ENCODE data around the gene SAV1.
A peak's percentile ranks its signal among the peaks of the same experiment; 100 is the strongest.
"Not testable (repeated sequence)": the region's sequence is repeated elsewhere in the genome, so short reads cannot be mapped to it uniquely, and the experiment has no call there.

The SAV1 gene

GRCh38 chr14:50666772-50667683 lies 1.1 kb downstream of the SAV1 start:
- no peak for DNase-seq (ENCODE audit: insufficient read length, low spot score)

GRCh38 chr14:50665300-50665699 lies 2.8 kb downstream of the SAV1 start:
- not testable (repeated sequence) for FAIRE-seq

More at GRCh38 chr14:50666772-50667683, 1.1 kb downstream of the SAV1 start:
- no peak for FAIRE-seq

DNA sequence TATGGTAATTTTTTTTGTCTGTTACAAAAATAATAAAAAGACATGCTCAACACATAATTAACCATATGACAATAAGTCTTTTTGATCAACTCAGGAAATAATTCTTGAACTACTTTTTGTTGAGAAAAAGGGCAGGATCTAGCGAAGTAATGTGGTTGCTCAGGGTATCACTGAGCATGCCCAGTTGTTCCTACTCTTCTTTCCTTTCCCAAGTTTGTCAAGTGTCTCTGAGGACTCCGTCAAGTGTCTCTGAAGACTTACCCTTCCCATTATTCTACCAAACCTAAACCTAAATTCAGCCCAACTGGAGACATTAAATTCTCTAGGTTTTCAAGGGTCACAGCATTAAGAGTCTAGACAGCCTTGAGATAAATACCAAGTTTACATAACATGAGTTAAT lies 3.5 kb downstream of the SAV1 start:
- not testable (repeated sequence) for DNase-seq (ENCODE audit: insufficient read length, low spot score); FAIRE-seq

More at GRCh38 chr14:50665300-50665699, 2.8 kb downstream of the SAV1 start:
- not testable (repeated sequence) for DNase-seq (ENCODE audit: insufficient read length, low spot score)

- no peak for FAIRE-seq
Measured at GRCh38 chr14:50659327-50659974, 8.7 kb downstream of the SAV1 start.

GRCh38 chr14:50658203-50658602 lies 9.9 kb downstream of the SAV1 start:
- FAIRE-seq (no peak), DNase-seq (ENCODE audit: insufficient read length, low spot score) (no peak)

More at GRCh38 chr14:50659327-50659974, 8.7 kb downstream of the SAV1 start:
- DNase-seq (ENCODE audit: insufficient read length, low spot score), result no peak

- DNase-seq (ENCODE audit: insufficient read length, low spot score) (no peak), FAIRE-seq (no peak)
Measured at GRCh38 chr14:50657753-50658152, 10.4 kb downstream of the SAV1 start.

- FAIRE-seq (no peak), DNase-seq (ENCODE audit: insufficient read length, low spot score) (no peak)
Measured at GRCh38 chr14:50656776-50657175, 11.3 kb downstream of the SAV1 start.

DNA sequence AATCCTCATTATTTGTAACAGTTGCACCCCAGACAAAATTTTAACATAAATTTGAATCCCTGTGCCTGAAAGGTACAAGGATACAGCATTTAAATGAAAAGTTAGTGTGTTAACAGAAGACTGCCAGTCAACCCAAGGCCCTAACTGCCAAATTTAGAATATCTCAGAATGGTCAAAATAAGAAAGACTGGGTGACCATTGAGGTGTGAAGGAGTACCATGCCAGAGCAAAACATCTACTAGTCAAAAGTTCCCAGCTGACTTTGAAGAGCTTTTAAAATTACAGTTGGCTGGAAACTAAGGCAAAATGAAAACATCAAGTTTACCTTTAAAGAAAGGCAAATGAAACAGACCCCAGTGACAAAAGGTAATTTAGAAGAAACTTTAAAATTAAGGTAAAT lies 18.4 kb downstream of the SAV1 start:
- DNase-seq (ENCODE audit: insufficient read length, low spot score) (no peak), FAIRE-seq (no peak)

DNA sequence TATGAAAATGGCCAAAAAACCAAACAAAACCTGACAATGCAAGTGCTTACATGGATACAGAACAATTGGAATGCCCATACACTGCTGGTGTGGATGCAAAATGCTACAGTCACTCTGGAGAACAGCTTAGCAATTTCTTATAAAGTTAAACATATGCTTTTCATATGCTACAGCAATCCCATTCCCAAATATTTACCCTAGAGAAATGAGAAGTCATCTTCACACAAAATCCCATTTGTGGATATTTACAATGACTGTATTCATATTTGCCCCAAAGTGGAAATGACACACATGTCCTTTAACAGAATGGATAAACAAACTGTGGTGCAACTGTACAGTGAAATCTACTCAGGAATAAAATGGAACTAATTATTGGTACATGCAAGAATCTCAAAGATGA lies 20.4 kb downstream of the SAV1 start:
- no peak for DNase-seq (ENCODE audit: insufficient read length, low spot score)
- FAIRE-seq, result no peak

DNA sequence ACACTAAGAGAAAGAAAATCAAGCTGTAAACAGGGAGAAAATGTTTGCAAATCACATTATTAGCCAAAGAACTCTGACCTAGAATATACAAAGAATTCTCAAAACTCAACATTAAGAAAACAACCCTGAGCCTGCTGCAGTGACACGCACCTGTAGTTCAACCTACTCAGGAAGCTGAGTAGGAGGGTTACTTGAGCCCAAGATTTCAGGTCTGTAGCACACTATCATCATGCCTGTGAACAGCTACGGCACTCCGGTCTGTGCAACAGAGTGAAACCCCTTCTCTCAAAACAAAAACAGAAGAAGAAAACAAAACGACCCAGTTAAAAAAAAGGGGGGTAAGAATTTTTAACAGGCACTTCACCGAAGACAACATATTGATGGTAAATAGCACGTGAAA lies 20.8 kb downstream of the SAV1 start:
- FAIRE-seq (no peak), DNase-seq (ENCODE audit: insufficient read length, low spot score) (no peak)

DNA sequence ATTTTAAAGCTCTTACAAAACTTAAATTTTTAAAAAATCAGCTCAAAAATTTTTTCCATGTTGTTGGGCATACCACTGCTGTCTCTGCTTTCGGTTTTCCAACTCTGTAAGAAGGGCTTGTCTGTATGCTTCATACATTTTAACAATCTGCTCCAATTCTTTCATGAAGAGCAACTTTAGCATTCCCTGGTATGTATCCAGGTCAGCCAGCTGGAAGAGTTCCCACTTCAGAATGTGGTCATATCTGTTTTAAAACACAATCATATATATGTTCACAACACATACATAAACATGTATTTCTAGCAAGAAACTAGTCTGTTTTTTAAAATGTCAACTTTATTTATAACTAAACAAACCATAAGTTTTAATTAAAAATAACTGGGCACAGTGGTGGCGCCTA lies 33.0 kb downstream of the SAV1 start:
- no peak for FAIRE-seq

GRCh38 chr14:50633954-50634353 lies 34.2 kb downstream of the SAV1 start:
- peak; percentile 28 for FAIRE-seq
- no peak for DNase-seq (ENCODE audit: insufficient read length, low spot score)

More for the DNA sequence above, 33.0 kb downstream of the SAV1 start:
- DNase-seq (ENCODE audit: insufficient read length, low spot score), result no peak

- no peak for DNase-seq (ENCODE audit: insufficient read length, low spot score)
- no peak for FAIRE-seq
Measured at GRCh38 chr14:50631408-50631821, 36.7 kb downstream of the SAV1 start.

GRCh38 chr14:50624947-50625346 lies 43.2 kb downstream of the SAV1 start:
- not testable (repeated sequence) for DNase-seq (ENCODE audit: insufficient read length, low spot score); FAIRE-seq

- DNase-seq (ENCODE audit: insufficient read length, low spot score), result no peak
- FAIRE-seq, result no peak
Measured at GRCh38 chr14:50624447-50624846, 43.7 kb downstream of the SAV1 start.

GRCh38 chr14:50622978-50623377 lies 45.1 kb downstream of the SAV1 start:
- DNase-seq (ENCODE audit: insufficient read length, low spot score) (no peak), FAIRE-seq (no peak)

GRCh38 chr14:50620341-50620740 lies 47.8 kb downstream of the SAV1 start:
- FAIRE-seq (no peak), DNase-seq (ENCODE audit: insufficient read length, low spot score) (no peak)

- FAIRE-seq (peak; percentile 66), DNase-seq (ENCODE audit: insufficient read length, low spot score) (peak; percentile 34)
Measured at GRCh38 chr14:50619569-50620141, 48.5 kb downstream of the SAV1 start.

GRCh38 chr14:50616275-50616674 lies 51.8 kb downstream of the SAV1 start:
- FAIRE-seq (no peak), DNase-seq (ENCODE audit: insufficient read length, low spot score) (no peak)

- no peak for FAIRE-seq
Measured at GRCh38 chr14:50615552-50615951, 52.6 kb downstream of the SAV1 start.

DNA sequence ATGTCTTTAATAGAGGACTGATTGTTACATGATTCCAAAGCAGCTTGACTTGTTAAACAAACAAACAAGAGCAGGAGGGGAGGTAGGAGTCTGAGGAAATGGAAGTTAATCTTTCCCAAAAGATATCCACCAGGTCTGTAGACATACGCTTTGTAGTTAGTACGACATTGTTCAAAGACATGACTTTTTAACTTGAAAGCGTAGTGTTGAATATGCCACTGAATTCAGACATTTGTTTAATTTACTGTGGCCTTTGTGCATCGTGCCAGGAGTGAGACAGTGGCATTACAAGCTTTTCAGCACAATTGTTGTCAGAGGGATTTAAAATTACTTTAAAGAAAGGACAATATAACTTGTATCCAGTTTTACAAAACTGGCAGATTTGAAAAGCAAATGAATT lies 53.0 kb downstream of the SAV1 start:
- no peak for FAIRE-seq
- DNase-seq (ENCODE audit: insufficient read length, low spot score), result no peak

More at GRCh38 chr14:50615552-50615951, 52.6 kb downstream of the SAV1 start:
- no peak for DNase-seq (ENCODE audit: insufficient read length, low spot score)
